ENCODE measurements around the gene IFT25.

The IFT25 gene

DNA sequence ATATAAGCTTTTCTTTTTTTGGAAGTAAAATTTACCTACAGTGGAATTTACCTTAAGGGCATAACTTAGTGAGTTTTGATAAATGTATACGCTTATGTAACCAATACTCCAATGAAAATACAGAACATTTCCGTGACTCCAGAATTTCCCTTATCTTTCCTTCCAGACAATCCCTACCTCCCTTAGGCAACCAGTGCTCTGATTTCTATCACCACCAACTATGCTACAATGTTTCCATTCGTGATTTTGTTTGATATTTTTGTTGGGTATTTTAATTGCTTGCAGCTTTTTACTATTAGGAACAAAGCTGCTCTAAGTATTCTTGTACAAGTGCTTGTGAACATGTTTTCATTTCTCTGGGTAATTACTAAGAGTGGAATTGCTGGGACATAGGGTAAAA lies 14.6 kb downstream of the IFT25 start:
- no peak for DNase-seq (ENCODE audit: extremely low read depth in 1 of 2, low read depth in 1 of 2)

GRCh38 chr1:53929246-53929960 lies 16.1 kb downstream of the IFT25 start:
- DNase-seq (ENCODE audit: extremely low read depth in 1 of 2, low read depth in 1 of 2), result no peak

DNA sequence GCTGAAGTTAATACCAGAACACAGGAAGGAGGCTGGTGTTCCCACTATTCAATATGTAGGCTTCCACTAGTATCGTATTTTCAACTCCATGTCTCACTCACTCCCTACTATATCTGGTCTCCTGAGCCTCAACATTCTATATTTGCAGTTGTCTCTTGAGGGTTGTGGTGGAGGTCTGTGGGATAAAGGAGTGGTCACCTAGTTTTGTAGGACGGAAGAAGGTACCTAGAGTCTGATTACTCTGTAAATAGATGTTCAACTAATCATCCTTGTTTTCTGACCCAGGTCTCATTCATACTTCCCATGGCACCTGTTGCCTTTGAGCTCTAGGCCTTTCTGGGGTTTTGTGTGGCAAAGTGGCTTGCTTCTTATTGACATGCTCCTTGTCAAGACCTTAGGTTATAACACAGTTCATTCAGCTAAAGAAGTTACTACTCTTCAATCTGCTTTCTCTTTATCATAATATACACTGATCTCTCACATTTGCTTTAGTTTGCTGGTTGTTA lies 18.1 kb downstream of the IFT25 start:
- no peak for DNase-seq (ENCODE audit: extremely low read depth in 1 of 2, low read depth in 1 of 2)

DNA sequence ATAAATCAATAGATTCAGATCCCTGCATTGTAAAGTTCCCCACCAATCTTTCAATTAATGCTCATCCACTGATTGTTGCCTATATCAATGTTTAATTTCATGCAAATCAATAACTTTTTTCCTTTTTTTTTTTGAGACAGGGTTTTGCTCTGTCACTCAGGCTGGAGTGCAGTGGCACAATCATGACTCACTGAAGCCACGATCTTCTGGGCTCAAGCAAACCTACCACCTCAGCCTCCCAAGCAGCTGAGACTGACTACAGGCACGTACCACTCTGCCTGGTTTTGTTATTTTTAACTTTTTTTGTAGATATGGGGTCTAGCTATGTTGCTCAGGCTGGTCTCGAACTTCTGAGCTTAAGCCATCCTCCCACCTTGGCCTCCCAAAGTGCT lies 25.8 kb downstream of the IFT25 start:
- DNase-seq (ENCODE audit: extremely low read depth in 1 of 2, low read depth in 1 of 2), result no peak

- DNase-seq (ENCODE audit: extremely low read depth in 1 of 2, low read depth in 1 of 2), result no peak
Observed at GRCh38 chr1:53918343-53918742, 27.2 kb downstream of the IFT25 start.

- DNase-seq (ENCODE audit: extremely low read depth in 1 of 2, low read depth in 1 of 2), result no peak
Observed at GRCh38 chr1:53913352-53914033, 32.0 kb downstream of the IFT25 start.

GRCh38 chr1:53911442-53911841 lies 34.1 kb downstream of the IFT25 start:
- DNase-seq (ENCODE audit: extremely low read depth in 1 of 2, low read depth in 1 of 2), result no peak

- DNase-seq (ENCODE audit: extremely low read depth in 1 of 2, low read depth in 1 of 2), result no peak
Observed at GRCh38 chr1:53909946-53910345, 35.6 kb downstream of the IFT25 start.

- DNase-seq (ENCODE audit: extremely low read depth in 1 of 2, low read depth in 1 of 2), result no peak
Observed at GRCh38 chr1:53906121-53906520, 39.4 kb downstream of the IFT25 start.

DNA sequence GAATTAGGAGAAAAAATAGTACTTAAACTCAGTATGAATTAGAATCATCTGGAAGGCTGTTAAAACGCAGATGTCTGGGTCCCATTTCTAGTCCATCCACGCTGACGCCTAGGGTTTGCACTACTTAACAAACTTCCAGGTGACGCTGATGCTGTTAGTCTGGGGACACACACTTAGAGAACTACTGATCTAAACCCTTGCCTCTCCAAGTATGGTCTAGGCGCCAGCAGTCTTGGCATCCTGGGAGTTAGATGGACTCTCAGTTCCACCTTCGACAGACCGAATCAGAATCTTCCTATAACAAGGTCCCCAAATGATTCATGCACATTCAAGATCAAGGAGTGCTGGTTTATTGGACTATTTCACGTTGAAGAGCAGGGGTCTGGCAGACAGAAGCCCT lies 40.0 kb downstream of the IFT25 start:
- no peak for DNase-seq (ENCODE audit: extremely low read depth in 1 of 2, low read depth in 1 of 2)

DNA sequence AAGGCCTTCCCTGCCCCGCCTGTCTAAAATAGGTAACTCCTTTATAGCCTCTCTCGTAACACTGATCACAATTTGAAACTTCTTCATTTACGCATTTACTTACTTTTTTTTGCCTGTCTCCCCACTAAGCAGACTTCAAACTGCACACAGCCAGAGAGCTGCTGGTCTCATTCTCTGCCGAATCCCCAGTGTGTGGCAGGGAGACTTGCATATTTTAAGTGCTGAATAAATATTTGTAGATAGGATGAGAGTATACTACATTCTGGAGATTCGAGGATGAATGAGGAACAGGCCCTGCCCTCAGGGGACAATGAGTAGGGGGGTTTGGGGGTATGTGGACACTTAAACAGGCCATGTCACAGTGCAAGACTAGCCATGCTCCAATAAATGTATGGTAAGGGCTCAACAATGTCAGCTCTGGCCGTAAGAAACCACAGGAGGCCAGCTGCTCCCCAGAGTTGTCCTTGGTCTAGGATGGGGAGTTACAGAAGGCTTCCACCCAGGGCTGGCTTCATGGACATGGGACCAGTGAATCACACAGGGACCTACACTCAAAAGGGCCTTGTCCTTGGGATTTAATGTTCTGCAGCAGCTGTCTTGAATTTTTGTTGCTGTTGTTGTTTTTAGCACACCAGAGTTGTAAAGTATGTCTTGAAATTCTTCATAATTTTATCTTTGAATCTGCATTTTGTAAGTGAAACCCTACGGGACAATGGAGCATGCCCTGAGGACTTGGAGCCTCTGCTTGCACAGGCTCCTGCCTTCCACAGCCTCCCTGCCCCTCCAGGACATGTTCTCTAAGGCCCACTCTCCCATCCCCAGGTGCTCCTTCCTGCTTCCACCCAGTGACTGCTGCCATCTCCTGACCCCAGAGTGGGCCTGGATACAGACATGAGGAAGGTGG lies 43.0 kb downstream of the IFT25 start:
- no peak for DNase-seq (ENCODE audit: extremely low read depth in 1 of 2, low read depth in 1 of 2)

DNA sequence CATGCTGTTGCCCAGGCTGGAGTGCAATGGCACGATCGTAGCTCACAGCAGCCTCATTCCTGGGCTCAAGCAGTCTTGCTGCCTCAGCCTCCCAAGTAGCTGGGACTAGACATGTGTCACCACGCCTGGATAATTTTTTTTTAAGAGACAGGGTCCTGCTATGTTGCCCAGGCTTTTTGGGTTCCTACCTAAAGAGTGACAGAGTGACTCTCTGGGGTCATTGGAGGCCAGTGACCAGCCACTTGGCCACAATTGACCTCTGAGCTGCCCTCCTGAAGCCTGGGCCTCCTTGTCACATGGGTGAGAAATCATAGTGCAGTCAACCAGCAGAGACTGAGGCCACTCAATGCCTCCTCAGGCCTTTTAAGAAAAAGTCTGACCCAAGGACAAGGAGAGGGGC lies 45.8 kb downstream of the IFT25 start:
- DNase-seq (ENCODE audit: extremely low read depth in 1 of 2, low read depth in 1 of 2), result no peak

DNA sequence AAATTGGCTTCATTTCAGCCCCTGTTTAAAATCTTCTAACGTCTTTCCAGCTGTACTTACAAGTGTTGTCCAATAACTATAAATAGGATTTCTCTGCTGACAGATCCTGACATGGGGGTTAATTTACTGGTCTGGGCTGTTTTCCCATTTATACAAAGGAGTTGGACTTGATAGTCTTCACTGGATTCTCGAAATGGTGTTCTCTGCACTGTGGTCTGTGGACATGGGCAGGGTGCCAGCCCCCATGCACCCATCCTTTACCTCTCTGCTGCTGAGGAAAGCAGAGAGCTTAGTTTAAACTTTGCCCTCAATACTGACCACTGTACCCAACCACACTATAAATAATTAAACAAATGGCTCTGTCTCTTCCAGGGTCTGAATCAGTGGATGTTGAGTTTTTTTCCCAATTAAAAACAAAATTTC lies 46.3 kb downstream of the IFT25 start:
- DNase-seq (ENCODE audit: extremely low read depth in 1 of 2, low read depth in 1 of 2), result no peak

- no peak for DNase-seq (ENCODE audit: extremely low read depth in 1 of 2, low read depth in 1 of 2)
Observed at GRCh38 chr1:53896635-53897229, 48.8 kb downstream of the IFT25 start.

- DNase-seq (ENCODE audit: extremely low read depth in 1 of 2, low read depth in 1 of 2), result no peak
Observed at GRCh38 chr1:53895421-53895820, 50.1 kb downstream of the IFT25 start.

DNA sequence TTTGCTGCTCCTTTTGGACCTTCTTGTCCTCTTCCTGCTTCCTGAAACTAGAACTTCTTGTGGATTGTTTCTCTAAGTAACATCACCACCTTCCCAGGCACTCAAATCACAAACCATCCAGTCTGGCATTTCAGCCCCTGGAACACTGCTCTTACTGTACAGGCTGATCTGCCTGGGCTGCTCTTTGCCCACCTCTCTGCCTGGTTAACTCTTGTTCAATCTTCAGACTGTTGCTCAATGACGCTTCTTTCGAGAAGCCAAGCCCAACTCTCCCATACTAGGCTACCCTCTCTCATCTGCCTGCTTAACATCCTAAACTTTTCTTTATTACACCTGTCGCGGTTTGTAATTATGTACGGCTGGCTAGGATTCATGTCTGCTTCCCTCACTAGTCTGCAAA lies 50.9 kb downstream of the IFT25 start:
- DNase-seq (ENCODE audit: extremely low read depth in 1 of 2, low read depth in 1 of 2), result no peak

DNA sequence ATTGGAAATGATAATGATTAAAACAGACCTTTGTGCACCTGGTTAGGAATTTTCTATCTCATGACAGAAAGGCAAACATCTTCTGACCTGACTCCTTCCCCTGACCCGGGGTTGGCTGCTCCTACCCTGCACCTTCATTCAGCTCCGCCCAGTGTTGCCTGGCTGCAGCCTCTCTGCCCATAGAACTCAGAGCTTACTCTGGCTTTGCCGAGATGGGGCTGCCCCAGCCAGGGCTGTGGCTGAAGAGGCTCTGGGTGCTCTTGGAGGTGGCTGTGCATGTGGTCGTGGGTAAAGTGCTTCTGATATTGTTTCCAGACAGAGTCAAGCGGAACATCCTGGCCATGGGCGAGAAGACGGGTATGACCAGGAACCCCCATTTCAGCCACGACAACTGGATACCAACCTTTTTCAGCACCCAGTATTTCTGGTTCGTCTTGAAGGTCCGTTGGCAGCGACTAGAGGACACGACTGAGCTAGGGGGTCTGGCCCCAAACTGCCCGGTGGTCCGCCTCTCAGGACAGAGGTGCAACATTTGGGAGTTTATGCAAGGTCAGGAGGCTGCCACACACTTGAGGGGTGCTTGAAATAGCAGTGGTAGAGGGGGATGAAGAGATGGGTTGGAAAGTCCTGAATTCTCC lies 51.4 kb downstream of the IFT25 start, which contains the start of gene DIO1:
Gene DIO1 (plus strand): TSS at position 189 of the 638 bp plus-strand sequence. CDS start 24 bp downstream, at position 213.
- no peak for DNase-seq (ENCODE audit: extremely low read depth in 1 of 2, low read depth in 1 of 2)

DNA sequence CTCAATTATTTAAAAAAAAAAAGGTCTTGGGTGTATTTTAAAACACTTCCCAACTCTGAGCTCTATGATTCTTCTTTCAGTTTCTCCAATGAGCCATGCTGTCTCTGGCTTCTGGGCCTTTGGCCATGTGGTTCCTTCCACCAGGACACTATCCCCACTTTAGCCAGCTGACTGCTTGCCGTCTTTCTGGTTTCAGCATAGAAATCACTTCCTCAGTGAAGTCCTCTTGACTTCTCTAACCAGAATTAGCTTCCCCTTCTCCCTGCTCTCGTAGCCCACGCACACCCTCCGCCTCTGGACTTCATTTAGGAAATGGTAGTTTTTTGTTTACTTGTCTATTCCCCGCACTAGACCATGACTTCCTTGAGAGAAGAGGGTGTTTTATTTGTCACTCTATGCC lies 52.6 kb downstream of the IFT25 start:
- no peak for DNase-seq (ENCODE audit: extremely low read depth in 1 of 2, low read depth in 1 of 2)

DNA sequence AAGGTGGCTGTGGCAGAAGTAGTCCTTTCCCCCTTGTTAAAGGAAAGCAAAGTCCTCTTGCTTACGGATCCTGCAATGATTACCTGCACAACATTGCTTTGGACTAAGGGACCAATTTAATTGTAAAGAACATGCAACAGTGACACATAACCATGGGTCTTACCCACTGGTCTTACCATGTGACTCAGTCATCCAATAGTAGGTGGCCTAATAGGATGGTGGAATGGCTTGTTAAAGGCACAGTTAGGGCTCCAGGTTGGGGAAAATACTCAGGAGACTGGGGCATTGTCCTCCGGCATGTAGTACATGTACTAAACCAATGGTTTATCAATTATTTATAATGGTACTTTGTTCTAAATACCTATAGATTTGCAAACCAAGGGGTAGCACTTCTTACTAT lies 53.8 kb downstream of the IFT25 start:
- no peak for DNase-seq (ENCODE audit: extremely low read depth in 1 of 2, low read depth in 1 of 2)

GRCh38 chr1:53891018-53891417 lies 54.5 kb downstream of the IFT25 start:
- DNase-seq (ENCODE audit: extremely low read depth in 1 of 2, low read depth in 1 of 2), result no peak
